Liver (tissue), 2 donors: ENCODE measurements around the gene EN1.

Source experiments
- CTCF ChIP-seq: fragments of 150-350 bp; IDR thresholded peaks from 2 replicates; pipeline ENCODE4 v1.5.1; 2017; ENCODE audit warnings: improper control_type of control experiment, low read depth, low read length; ENCODE audit not compliant: missing input control
- MAX ChIP-seq: IDR thresholded peaks from 2 replicates; pipeline ENCODE4 v1.6.1; 2016; ENCODE audit warnings: antibody characterized with exemption
- donor health status: healthy.

- TF ChIP-seq CTCF (no peak), MAX (no peak)
These were observed 31.7 kb downstream of the EN1 start for GRCh38 chr2:118815731-118816130.
